Measurements from ENCODE around the gene LONRF2. TPM values are rescaled to one million over a fixed set of nuclear protein-coding genes. Genes with fewer than 3 reads are reported as not detected.

The LONRF2 gene
- total and polyA plus RNA-seq, 2 of the 4 experiments (the other 2 are of a cell fraction), result 0.19 to 0.54 TPM

- dilution Hi-C loops (cut with HindIII; ENCODE audit: low sequenced_read_pairs, unreplicated experiment), result no loop called here
- no peak overlapping the region for H3K4ac ChIP-seq (ENCODE audit: low read depth, low read length)
- POLR2A ChIA-PET (ENCODE audit: unreplicated experiment), result no interaction called here
- DNase-seq, result no peak
- H2AK9ac ChIP-seq (replicated peaks; ENCODE audit: low read depth, low read length, poor library complexity), result no peak overlapping the region
- no peak overlapping the region for H3K4me3 ChIP-seq (ENCODE audit: insufficient read depth, low read depth, low read length)
- H3K18ac ChIP-seq (ENCODE audit: low read depth, low read length), result no peak overlapping the region
- no peak for ATAC-seq (ENCODE audit: low read depth)
- H2BK15ac ChIP-seq (ENCODE audit: low read depth, low read length), result no peak overlapping the region
- H3K36me3 ChIP-seq (ENCODE audit: control insufficient read depth, insufficient read depth, low read length), result no peaks in the 10 kb centered on the region
- TF ChIP-seq FOS (IDR thresholded peaks at IDR 0.05; ENCODE audit: low read depth, low read length) (no peak), CHD1 (IDR thresholded peaks at IDR 0.05; ENCODE audit: low read depth, low read length) (no peak), RCOR1 (IDR thresholded peaks at IDR 0.05; ENCODE audit: insufficient replicate concordance, low read length) (no peak), MAFK (IDR thresholded peaks at IDR 0.05; ENCODE audit: low read depth, low read length) (no peak), CEBPB (IDR thresholded peaks at IDR 0.05; ENCODE audit: low read depth, low read length) (no peak), USF2 (IDR thresholded peaks at IDR 0.05; ENCODE audit: low read depth, low read length) (no peak), SMC3 (IDR thresholded peaks at IDR 0.05; ENCODE audit: low read depth, low read length) (no peak), POLR2A (IDR thresholded peaks at IDR 0.05; ENCODE audit: low read depth, low read length) (no peak), RFX5 (IDR thresholded peaks at IDR 0.05; ENCODE audit: low read depth, low read length) (no peak), MAZ (IDR thresholded peaks at IDR 0.05; ENCODE audit: borderline replicate concordance, low read depth, low read length) (no peak), RAD21 (IDR thresholded peaks at IDR 0.05; ENCODE audit: low read length) (no peak), BHLHE40 (IDR thresholded peaks at IDR 0.05; ENCODE audit: low read depth, low read length) (no peak)
- TF ChIP-seq, protein P1, sequence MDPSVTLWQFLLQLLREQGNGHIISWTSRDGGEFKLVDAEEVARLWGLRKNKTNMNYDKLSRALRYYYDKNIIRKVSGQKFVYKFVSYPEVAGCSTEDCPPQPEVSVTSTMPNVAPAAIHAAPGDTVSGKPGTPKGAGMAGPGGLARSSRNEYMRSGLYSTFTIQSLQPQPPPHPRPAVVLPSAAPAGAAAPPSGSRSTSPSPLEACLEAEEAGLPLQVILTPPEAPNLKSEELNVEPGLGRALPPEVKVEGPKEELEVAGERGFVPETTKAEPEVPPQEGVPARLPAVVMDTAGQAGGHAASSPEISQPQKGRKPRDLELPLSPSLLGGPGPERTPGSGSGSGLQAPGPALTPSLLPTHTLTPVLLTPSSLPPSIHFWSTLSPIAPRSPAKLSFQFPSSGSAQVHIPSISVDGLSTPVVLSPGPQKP (IDR thresholded peaks at IDR 0.05; ENCODE audit: borderline replicate concordance, low read depth, low read length), result no peak
- TF ChIP-seq, protein P2, sequence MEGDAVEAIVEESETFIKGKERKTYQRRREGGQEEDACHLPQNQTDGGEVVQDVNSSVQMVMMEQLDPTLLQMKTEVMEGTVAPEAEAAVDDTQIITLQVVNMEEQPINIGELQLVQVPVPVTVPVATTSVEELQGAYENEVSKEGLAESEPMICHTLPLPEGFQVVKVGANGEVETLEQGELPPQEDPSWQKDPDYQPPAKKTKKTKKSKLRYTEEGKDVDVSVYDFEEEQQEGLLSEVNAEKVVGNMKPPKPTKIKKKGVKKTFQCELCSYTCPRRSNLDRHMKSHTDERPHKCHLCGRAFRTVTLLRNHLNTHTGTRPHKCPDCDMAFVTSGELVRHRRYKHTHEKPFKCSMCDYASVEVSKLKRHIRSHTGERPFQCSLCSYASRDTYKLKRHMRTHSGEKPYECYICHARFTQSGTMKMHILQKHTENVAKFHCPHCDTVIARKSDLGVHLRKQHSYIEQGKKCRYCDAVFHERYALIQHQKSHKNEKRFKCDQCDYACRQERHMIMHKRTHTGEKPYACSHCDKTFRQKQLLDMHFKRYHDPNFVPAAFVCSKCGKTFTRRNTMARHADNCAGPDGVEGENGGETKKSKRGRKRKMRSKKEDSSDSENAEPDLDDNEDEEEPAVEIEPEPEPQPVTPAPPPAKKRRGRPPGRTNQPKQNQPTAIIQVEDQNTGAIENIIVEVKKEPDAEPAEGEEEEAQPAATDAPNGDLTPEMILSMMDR (conservative IDR thresholded peaks at IDR 0.05; ENCODE audit: low read depth, low read length), result no peak
- no peak overlapping the region for H3K23ac ChIP-seq (ENCODE audit: low read depth, low read length)
- no peak overlapping the region for H4K8ac ChIP-seq (ENCODE audit: low read depth in 2 of 2, low read length in 2 of 2)
- H2BK5ac ChIP-seq (ENCODE audit: low read depth, low read length, poor library complexity, severe bottlenecking), result no peak overlapping the region
- WGBS, 2 experiments (ENCODE audit: extremely low coverage in 2 of 2, insufficient read length in 1 of 2), result 75% methylated on average over 2 of the region's 4 CpGs; no CpG with 5 or more reads in 1 of the 2 experiments
- BruUV-seq (replicated peaks), result no TSS peak
- no peak overlapping the region for H2AK5ac ChIP-seq (ENCODE audit: low read depth, low read length)
- H3K9ac ChIP-seq (ENCODE audit: low read depth, low read length), result no peak overlapping the region
- H4K5ac ChIP-seq (ENCODE audit: low read depth, low read length), result no peak overlapping the region
- no peak overlapping the region for H2BK20ac ChIP-seq (ENCODE audit: low read depth, low read length)
- peaks cover 18% of the 10 kb centered on the region for H3K27me3 ChIP-seq (ENCODE audit: control insufficient read depth, insufficient read depth, low read length)
- H3K9me3 ChIP-seq (ENCODE audit: control insufficient read depth, insufficient read depth, low read length), result no peaks in the 10 kb centered on the region
- no peak overlapping the region for H4K91ac ChIP-seq (ENCODE audit: insufficient read depth, low read depth, low read length)
- CTCF ChIA-PET, result interaction anchor here (0.8 kb wide), 1 partner anchor 14 kb away, joined by 5 read pairs; no protein-coding TSS in a partner anchor
- H2BK120ac ChIP-seq (ENCODE audit: low read depth, low read length), result no peak overlapping the region
- no peak overlapping the region for H2AFZ ChIP-seq (replicated peaks; ENCODE audit: low read length, poor library complexity)
- no peaks in the 10 kb centered on the region for H3K9me1 ChIP-seq (ENCODE audit: insufficient read depth, low read length)
- no peak overlapping the region for H3K14ac ChIP-seq (replicated peaks; ENCODE audit: low read depth, low read length)
- no peak overlapping the region for H3K4me2 ChIP-seq (ENCODE audit: low read depth, low read length)
- H4K20me1 ChIP-seq (ENCODE audit: insufficient read depth, low read length), result no peaks in the 10 kb centered on the region
- intact Hi-C loops (cut with micrococcal nuclease), result no loop called here
- H3K27ac ChIP-seq (ENCODE audit: insufficient read depth, low read length), result no peak overlapping the region
- in situ Hi-C loops (cut with MboI; ENCODE audit: low sequenced_read_pairs), result no loop called here
- H3K79me1 ChIP-seq (ENCODE audit: low read depth in 1 of 2, low read length in 2 of 2), result no peaks in the 10 kb centered on the region
- no peak overlapping the region for H3K56ac ChIP-seq (ENCODE audit: extremely low read depth, insufficient read depth, low read length)
- H3K4me1 ChIP-seq (ENCODE audit: control insufficient read depth, insufficient read depth, low read length), result no peaks in the 10 kb centered on the region
Measured at GRCh38 chr2:100276716-100277115, 45.6 kb downstream of the LONRF2 start.

Measured in IMR-90 (cell line).